Measurements from ENCODE around the gene RABGEF1. TPM values are rescaled to one million over a fixed set of nuclear protein-coding genes. Genes with fewer than 3 reads are reported as not detected.
"Not testable (repeated sequence)": the region's sequence is repeated elsewhere in the genome, so short reads cannot be mapped to it uniquely, and the experiment has no call there.

Gene RABGEF1
- total RNA-seq, 1 donor from 2014 or later = 21.4 TPM

DNA sequence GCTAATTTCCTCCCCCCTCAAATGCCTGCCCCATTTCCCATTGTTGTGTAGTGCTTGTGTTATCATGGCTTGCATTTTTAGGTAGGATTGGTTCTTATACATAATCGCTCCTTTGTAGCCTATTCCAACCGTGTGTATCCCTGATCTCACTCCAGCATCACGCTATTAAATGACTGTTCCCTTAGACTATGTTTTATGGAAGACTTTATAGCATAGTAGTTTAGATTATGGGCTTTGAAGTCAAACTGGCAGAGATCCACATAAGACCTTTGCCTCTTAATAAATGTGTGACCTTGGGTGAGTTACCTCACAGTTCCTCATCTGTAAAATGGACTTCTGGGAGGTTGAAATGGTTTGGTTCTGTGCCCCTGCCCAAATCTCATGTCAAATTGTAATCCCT is 5.4 kb upstream of the RABGEF1 start:
- intact Hi-C loops (cut with micrococcal nuclease) = no loop called here

DNA sequence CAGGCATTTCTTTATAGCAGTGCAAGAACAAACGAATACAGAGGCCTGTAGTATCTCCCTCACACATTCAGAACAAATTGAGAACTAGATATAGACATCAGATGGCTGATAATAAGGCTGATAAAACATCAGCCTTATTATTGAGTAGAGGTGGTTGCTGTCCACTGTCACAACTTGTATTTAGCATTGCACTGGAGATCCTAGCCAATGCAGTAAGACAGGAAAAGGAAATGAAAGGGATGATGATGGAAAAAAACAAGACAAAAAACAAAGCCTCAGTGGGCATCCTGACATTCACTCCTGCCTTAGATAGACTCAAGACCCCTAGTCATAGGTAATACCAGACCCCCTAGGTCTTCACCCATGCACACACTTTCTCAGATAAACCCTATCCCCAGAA is 4.7 kb upstream of the RABGEF1 start:
- intact Hi-C loops (cut with micrococcal nuclease) = no loop called here

DNA sequence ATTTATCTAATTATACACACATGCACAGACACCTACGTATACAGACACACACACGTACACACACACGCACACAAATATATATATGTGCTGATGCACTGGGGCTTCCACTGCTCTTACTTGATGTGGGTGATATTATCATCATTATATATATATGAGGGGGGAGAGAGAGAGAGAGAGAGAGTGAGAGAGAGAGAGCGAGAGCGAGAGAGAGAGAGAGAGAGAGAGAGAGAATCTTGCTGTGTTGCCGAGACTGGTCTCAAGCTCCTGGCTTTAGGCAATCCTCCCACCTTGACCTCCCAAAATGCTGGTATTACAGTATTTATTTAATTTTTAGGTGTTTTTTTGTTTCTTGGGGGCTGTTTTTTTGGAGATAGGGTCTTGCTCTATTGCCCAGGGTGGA is 3.6 kb upstream of the RABGEF1 start:
- intact Hi-C loops (cut with micrococcal nuclease) = no loop called here

DNA sequence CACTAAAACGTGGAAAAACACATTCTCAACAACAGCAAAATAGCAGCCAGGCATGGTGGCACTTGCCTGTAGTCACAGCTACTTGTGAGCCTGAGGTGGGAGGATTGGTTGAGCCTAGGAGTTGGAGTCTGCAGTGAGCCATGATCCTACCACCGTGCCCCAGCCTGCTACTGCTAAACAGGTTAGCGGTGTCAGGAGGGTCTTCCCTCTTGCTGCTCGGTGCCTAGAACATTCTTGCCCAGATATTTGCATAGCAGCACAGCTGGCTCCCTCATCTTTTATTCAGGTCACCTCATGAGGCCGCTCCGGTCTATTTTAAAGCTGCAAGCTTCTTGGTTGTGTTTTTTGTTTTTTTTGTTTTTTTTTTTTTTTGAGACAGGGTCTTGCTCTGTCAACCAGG is 2.9 kb upstream of the RABGEF1 start:
- intact Hi-C loops (cut with micrococcal nuclease) = no loop called here

DNA sequence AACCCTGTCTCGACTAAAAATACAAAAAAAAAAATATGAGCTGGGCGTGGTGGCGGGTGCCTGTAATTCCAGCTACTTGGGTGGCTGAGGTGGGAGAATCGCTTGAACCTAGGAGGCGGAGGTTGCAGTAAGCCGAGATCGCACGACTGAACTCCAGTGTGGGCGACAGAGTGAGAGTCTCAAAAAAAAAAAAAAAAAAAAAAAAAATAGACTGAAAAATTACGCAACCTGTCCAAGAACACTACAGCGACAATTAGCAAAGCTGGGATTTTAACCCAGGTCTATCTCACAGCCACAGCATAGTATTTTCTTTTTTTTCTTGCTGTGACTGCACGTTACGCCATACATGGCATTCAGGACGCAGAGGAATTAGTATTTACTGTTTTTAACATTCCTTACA is 1.1 kb upstream of the RABGEF1 start:
- intact Hi-C loops (cut with micrococcal nuclease) = no loop called here

DNA sequence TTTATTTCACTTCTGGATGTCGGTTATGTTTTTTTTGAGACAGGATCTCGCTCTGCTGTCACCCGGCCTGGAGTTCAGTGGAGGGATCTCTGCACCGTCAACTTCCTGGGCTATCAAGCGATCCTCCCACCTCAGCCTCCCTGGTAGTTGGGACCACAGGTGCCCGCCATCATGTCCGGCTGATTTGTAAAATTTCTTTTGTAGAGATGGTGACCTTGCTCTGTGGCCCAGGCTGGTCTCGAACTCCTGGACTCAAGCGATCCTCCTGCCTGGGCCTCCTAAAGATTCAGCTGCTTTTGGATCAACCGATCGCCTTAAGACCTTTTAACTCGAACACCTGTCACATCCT is 606 bp upstream of the RABGEF1 start:
- intact Hi-C loops (cut with micrococcal nuclease) = loop anchor here (1.0 to 10.0 kb wide), 11 partner anchors 58 to 985 kb away; partner anchors contain the start of genes KCTD7, TMEM248 and TYW1

DNA sequence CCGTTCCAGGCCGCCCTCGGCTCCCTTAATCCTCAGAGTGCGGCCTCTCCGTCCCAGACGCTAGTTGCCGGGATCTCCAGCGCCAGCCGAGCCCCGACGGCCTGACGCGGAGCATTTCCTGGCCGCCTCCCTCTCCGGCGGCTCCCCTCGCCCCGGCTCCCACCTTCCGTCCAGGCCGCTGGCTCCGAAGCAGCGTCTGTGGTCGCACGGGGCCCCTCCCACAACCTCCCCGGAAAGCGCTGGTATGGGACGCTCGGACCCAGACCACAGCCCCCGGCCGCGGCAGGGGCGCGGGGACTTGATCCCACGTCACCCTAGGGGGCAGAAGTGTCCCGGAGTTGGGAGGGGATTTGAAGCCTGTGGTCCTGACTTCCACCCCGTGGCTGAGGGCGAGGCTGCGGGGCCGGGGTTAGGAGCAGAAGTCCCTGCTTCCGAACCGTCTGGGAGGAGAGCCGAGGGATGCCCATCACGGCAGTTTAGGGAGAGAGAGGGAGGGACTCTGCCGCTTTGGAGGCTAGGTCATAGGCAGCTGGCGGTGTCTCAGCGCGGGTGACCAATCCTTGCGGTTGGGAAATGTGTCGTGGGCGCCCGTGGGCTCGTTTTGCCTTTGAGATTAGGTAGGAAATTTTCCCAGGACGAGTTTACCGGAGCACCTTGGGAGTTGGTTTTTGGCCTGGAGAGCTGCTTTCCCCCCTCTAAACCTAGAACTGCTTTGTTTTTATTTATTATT is 612 bp downstream of the RABGEF1 start:
- intact Hi-C loops (cut with micrococcal nuclease) = loop anchor here (1.0 to 10.0 kb wide), 11 partner anchors 59 to 986 kb away; partner anchors contain the start of genes KCTD7, TMEM248 and TYW1

DNA sequence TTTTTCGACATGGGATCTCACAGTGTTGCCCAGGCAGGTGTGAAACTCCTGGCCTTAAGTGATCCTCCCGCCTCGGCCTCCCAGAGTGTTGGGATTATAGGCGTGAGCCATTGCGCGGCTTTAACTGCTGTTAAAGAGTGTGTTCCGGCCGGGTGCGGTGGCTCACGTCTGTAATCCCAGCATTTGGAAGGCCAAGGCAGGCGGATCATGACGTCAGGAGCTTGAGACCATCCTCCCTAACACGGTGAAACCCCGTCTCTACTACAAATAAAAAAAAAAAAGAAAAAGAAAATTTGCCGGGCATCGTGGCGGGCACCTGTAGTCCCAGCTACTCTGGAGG is 1.1 kb downstream of the RABGEF1 start:
- intact Hi-C loops (cut with micrococcal nuclease) = loop anchor here (2.0 to 10.0 kb wide), 4 partner anchors 179 to 987 kb away; partner anchors contain the start of gene TMEM248

DNA sequence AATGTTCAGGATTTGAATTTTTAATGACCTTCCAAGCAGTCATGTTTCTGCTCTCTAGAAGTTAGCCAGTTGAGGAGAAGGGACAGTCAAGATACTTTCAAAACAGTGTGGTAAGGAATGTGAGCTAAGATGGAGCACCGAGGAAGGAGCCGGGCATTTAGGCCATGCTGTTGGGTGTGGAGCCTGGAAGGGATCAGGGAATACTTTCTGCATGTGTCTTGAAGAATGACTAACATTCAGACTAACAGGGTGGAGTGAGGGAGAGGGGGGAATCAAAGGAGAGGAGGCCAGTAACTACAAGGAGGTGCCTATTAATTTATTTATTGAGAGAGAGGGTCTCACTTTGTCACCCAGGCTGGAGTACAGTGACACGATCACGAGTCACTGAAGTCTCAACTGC is 1.8 kb downstream of the RABGEF1 start:
- intact Hi-C loops (cut with micrococcal nuclease) = loop anchor here (5.0 to 10.0 kb wide), 3 partner anchors 330 to 987 kb away; no protein-coding TSS in a partner anchor

DNA sequence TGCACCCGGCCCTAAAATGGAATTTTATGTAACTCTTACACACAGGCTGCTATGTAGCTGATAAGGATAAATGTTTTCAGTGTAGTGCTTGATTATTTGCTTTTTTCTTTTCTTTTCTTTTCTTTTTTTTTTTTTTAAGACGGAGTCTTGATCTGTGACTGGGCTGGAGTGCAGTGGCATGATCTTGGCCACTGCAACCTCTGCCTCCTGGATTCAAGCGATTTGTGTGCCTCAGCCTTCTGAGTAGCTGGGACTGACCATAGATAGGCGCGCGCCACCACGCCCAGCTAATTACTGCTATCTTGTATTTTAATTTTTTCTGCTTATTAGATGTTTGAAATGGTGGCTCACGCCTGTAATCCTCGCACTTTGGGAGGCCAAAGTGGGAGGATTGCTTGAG is 3.4 kb downstream of the RABGEF1 start:
- intact Hi-C loops (cut with micrococcal nuclease) = loop anchor here (5.0 to 10.0 kb wide), 3 partner anchors 332 to 989 kb away; no protein-coding TSS in a partner anchor

DNA sequence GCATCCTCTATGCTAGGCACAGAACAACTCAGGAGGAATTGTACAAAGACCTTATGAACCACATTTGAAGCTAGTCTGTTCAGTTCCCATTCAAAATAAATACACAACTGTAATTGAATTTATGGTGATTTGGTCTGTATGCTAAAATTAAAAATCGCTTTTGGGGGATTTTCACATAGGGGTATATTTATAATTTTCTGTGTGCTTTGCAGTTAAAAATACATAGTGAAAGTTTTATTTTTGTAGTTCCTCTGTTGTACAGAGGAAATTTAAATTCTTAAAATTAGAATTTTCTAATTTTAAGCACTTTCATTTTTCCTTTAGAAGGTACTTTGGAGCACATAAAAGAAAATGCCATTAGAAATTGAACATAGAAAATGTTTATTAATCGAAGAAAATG is 6.9 kb downstream of the RABGEF1 start:
- intact Hi-C loops (cut with micrococcal nuclease) = loop anchor here (10.0 kb wide), 1 partner anchor 993 kb away; no protein-coding TSS in a partner anchor

DNA sequence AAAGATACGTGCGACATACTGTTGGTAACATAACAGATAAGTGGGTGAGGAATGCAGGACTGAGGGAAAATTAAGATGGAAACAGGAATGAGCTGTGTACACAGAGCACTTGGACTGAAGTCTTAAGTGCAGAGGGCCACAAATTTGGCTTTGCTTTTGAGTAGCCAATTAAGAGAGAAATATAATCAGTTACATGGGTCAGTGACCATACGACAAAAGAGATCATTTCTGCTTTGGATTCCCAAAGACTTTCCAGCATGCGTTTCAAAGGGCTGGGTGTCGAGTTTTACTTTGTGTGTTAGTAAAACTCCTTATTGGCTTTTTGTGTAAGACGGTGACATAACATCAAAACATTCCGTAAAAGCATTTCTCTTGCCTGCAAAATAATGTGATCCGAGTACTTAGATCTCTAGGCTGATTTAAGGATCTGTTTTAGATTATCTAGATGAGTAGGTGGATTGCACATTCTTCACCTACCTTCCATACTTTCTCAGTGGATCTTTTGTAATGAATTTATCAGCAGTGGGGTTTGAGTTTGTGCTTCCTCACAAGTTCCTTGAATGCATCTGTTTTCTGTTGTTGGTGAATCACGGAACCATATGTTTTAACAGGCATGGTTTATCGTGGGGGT is 7.5 kb downstream of the RABGEF1 start:
- intact Hi-C loops (cut with micrococcal nuclease) = loop anchor here (10.0 kb wide), 1 partner anchor 993 kb away; no protein-coding TSS in a partner anchor

DNA sequence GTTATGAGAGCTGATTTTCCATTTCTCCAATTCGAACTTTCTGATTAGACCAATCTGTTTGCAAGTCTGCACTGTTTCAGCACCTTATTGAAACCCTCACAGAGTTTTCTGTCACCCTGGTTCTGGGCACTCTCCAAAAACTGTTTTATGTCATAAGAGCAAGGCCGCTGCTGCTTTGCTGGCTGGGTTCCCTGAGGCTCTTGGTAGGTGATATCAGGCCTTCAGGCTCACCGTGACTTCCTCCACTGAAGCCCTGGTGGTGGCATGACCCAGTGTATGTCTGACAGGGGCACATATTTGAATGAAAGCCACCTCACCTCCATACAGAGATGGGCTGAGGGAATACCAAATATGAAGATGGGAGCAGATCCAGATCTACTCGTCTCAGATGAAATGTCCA is 8.3 kb downstream of the RABGEF1 start:
- intact Hi-C loops (cut with micrococcal nuclease) = loop anchor here (10.0 kb wide), 1 partner anchor 994 kb away; no protein-coding TSS in a partner anchor

DNA sequence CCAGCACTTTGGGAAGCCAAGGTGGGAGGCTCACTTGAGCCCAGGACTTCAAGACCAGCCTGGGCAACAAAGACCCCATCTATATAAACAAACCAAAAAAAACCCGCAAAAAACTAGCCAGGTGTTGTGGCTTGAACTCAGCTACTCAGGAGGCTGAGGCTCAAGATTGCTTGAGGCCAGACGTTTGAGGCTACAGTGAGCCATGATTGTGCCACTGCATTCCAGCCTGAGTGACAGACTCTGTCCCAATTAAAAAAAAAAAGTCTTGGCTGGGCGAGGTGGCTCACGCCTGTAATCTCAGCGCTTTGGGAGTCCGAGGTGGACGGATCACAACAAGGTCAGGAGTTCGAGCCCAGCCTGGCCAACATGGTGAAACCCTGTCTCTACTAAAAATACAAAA is 11.4 kb downstream of the RABGEF1 start:
- intact Hi-C loops (cut with micrococcal nuclease) = no loop called here

DNA sequence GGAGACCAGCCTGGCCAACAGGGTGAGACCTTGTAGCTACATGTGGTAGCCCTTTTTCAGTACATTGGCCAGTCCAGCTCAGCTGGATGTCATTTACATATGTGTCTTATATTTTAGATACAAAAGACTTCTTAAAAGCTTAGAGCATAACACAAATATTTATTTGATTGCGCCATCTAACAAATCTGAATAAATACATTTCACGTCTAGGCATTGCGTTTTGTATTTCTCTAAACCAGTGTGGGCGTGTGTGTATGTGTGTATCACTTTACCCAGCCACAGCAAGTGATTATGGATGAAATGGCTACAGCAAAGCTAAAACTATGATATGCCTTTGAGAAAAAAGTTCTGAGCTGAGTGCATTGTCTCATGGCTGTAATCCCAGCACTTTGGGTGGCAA is 14.0 kb downstream of the RABGEF1 start:
- intact Hi-C loops (cut with micrococcal nuclease) = no loop called here

DNA sequence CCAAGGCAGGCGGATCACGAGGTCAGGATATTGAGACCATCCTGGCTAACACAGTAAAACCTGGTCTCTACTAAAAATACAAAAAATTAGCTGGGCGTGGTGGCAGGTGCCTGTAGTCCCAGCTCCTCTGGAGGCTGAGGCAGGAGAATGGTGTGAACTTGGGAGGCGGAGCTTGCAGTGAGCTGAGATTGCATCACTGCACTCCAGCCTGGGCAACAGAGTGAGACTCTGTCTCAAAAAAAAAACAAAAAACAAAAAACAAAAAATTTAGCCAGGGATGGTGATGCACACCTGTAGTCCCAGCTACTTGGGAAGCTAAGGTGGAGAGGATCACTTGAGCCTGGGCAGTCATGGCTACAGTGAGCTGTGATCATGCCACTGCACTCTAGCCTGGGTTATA is 14.5 kb downstream of the RABGEF1 start:
- intact Hi-C loops (cut with micrococcal nuclease) = not testable (repeated sequence)

DNA sequence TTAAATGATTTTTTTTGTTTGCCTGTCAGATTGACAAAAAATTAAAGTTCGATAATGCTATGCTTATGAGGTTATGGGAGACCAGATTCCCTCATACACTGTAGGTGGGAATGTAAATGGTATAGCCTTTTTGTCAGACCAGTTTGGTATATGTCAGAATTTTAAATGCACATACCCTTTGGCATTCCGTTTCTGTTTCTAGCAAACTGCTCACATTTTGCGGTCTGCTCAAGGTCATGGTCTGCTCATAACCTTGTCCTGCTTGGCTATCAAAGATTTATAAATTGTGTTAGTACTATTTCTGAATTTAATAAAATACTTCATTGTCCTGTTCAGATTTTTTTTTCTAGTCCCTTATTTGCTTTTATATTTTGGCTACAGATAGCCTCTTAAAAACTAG is 15.7 kb downstream of the RABGEF1 start:
- intact Hi-C loops (cut with micrococcal nuclease) = not testable (repeated sequence)

DNA sequence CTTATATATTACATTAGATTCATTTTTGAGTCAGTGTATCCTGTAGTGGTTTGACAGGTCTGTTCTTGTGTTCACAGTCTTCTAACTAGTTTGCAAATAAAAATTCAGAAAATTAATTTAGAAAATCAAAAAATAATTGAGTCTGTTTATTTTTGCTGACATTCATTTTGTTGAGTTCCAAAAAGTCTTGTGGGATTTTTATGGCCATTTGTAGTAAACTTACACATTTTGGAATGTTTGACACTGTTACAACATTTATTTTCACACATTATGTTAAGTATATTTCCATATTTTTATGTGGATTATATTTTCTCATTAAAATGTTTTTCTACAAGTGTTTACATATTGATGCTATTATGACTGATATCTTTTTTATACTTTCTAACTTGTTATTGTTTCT is 16.4 kb downstream of the RABGEF1 start:
- intact Hi-C loops (cut with micrococcal nuclease) = no loop called here

DNA sequence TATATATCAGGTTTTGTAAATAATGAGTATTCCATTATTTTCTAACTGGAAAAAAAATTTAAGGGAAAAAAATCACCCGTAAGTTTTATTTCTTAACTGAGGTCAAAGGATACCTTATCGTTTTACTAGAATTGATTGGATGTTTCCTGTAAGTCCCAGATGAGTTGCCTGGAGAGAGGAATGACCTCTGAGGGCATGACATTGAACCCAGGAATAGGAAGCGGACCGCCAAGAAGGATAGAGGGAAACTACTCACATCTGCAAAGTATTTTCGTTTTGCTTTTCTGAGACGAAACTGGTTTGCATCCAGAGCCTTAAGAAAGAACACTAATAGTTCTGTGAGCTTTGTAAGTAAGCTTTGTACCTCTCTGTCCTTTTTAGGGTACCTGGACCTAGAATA is 17.4 kb downstream of the RABGEF1 start:
- intact Hi-C loops (cut with micrococcal nuclease) = no loop called here

DNA sequence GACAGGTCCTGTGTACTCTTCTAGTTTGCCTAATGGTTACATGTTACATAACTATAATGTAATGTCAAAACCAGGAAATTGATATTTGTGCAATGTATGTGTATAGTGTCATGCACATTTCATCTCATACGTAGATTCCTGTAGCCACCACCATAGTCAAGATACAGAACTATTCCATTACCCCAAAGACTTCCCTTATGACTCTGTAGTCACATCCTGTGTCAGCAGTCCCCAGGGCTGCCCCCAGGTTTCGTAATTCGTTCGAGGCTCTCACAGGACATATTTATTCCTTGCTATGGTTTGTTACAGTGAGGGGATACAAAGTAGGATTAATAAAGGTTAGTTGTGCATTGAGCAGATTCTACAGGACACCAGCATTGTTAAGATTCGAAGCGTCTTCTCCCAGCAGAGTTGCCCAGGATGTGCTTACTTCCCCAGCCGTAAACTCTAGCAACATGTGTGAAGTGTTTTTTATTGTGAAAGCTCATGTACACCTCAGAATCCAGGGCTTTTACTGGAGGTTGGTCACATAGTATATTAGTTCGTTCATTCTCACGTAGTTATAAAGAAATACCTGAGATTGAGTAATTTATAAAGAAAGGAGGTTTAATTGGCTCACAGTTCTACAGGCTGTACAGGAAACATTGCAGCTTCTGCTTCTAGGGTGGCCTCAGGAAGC is 18.6 kb downstream of the RABGEF1 start:
- intact Hi-C loops (cut with micrococcal nuclease) = no loop called here

DNA sequence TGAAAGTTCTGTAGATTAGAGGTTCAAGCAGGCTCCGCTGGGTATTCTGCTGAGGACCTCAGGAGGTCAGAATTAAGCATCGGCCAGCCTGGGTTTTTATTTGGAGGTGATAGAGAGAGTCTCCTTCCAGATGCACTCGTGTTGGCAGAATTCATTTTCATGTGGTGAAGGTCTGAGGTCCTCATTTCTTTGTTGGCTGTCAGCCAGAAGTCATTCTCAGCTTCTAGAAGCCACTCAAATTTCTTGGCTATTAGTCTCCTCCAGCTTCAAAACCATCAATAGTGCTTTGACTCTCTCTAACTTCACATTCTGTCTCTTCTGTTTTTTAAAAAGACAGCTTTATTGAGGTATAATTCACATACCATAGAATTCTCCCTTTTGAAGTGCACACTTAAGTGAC is 22.6 kb downstream of the RABGEF1 start:
- intact Hi-C loops (cut with micrococcal nuclease) = not testable (repeated sequence)
